ENCODE measurements around the gene LAMP5.

The LAMP5 gene

DNA sequence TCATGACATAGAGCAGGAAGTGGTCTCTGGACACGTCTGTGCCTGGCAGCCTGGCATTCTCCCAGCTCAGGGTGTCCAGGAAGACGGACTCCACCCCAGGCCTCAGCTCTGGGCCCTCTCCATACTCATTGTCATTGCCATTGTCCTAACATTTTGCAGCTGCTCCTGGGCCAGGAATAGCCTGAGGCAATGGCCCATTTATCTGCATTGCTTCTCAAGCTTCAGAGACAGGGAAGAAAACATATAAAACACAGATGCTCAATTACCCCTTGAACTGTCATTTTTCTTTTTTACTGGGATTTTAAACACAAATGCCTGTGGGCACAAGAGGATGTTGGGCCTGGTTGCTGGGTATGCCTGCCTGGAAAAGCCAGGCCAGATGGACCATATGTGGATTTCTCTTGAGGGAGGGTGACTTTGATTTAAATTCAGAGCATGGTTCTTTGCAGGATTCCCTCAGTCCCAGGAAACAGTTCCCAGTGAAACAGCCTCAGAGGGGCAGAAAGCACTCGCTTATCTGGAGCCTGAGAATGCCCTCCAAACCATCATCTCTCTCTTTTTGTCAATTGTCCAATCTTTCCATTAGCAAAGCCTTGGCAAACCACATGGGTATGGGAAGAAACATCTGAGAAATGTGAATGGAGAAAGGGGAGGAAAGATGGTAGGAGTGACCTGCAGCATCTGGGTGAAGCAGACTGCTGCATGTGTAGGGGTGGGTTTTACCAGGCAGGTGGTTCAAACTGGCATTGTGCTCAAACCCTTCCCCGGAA, 17.9 kb downstream of the LAMP5 start:
- no peak overlapping the region for H3K4me3 Mint-ChIP-seq
- H3K4me1 Mint-ChIP-seq (ENCODE audit: low read depth): no peaks in the 10 kb centered on the region
- no peaks in the 10 kb centered on the region for H3K9me3 Mint-ChIP-seq
- H3K27ac Mint-ChIP-seq: no peak overlapping the region
- no peaks in the 10 kb centered on the region for H3K36me3 Mint-ChIP-seq (ENCODE audit: low read depth)
- no peak for DNase-seq (ENCODE audit: low spot score)
- H3K27me3 Mint-ChIP-seq (ENCODE audit: low read depth): no peaks in the 10 kb centered on the region

DNA sequence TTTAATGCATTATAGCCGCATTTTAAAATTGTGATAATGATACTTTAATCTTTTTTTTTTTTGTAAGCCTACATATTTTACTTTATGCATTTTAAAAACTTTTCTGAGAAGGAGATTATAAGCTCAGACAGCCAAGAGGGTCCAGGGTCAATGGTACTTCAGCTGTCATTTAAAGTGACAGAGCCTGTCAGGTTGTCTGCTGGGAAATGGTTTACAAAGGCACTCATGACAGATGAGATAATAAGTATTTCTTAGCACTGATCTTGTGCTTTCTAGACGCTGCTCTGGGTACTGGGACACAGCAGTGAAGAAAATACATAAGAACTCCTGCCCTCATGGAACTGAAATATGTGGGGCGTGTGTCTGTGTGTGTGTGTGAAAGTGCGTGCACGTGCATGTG, 19.6 kb downstream of the LAMP5 start:
- Mint-ChIP-seq H3K27me3 (ENCODE audit: low read depth) (no peaks in the 10 kb centered on the region), H3K4me1 (ENCODE audit: low read depth) (no peaks in the 10 kb centered on the region), H3K36me3 (ENCODE audit: low read depth) (no peaks in the 10 kb centered on the region), H3K4me3 (no peak overlapping the region), H3K27ac (no peak overlapping the region), H3K9me3 (no peaks in the 10 kb centered on the region)
- DNase-seq (ENCODE audit: low spot score): no peak

DNA sequence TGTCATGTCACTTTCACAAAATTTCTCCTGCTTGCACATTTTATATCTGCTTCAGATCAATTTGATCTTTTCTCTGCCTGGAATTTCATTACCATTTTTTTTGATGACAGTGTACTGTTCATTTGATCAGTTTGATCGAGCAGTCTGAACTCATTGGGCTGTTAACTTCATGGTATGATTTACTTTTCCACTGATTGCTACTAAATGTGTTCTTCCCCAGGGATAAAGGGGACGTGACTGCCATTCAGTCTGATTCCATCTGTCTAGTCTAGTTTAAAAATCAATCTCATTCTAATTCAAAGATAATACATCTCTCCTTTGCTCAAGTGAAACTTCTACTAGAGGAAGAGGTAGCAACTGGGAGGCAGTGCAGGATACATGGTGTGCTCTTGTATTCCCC, 21.1 kb downstream of the LAMP5 start:
- no peak overlapping the region for H3K4me3 Mint-ChIP-seq
- no peaks in the 10 kb centered on the region for H3K4me1 Mint-ChIP-seq (ENCODE audit: low read depth)
- H3K36me3 Mint-ChIP-seq (ENCODE audit: low read depth): no peaks in the 10 kb centered on the region
- no peaks in the 10 kb centered on the region for H3K27me3 Mint-ChIP-seq (ENCODE audit: low read depth)
- no peak overlapping the region for H3K27ac Mint-ChIP-seq
- H3K9me3 Mint-ChIP-seq: no peaks in the 10 kb centered on the region
- no peak for DNase-seq (ENCODE audit: low spot score)

DNA sequence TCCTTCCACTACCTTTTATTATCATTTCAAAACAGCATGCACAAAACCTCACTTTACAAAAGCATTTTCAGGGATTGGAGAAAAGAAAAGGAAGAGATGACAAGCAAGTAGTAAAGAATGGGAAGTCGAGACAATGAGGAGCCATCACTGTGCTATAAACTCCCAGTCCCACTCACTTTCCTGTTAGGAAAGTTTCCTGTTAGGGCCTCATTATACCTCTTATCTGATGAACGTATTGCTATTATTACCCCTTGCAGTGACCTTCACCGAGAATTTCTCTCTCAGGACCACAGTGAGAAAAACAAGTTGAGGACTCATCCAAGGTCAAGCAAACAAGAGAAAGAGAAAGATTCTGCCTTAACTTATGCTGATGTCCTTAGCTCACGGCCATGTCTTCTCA, 28.8 kb downstream of the LAMP5 start:
- Mint-ChIP-seq H3K36me3 (ENCODE audit: low read depth) (no peaks in the 10 kb centered on the region), H3K27ac (no peak overlapping the region), H3K27me3 (ENCODE audit: low read depth) (no peaks in the 10 kb centered on the region), H3K4me3 (no peak overlapping the region), H3K9me3 (no peaks in the 10 kb centered on the region), H3K4me1 (ENCODE audit: low read depth) (no peaks in the 10 kb centered on the region)
- DNase-seq (ENCODE audit: low spot score): no peak

DNA sequence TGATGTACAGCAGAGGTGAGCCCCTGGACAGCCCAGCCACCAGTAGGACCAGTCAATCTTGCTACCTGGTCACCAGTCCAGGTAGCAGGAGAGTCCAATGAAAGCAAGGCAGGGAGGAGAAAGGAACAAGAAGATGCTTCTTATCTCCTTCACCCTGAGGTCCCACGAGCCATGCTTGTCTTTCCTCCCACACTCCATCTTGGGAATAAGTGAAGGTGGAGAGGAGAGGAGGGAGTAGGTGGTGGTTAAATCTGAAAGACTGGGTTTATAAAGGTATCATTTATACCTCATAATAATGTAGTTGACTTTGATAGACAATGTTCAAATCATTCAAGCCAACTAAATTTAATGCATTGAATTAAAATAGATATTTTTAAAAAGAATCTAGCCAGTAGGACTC, 35.9 kb downstream of the LAMP5 start:
- H3K4me3 Mint-ChIP-seq: no peak overlapping the region
- no peaks in the 10 kb centered on the region for H3K9me3 Mint-ChIP-seq
- no peaks in the 10 kb centered on the region for H3K36me3 Mint-ChIP-seq (ENCODE audit: low read depth)
- DNase-seq (ENCODE audit: low spot score): no peak
- no peak overlapping the region for H3K27ac Mint-ChIP-seq
- no peaks in the 10 kb centered on the region for H3K27me3 Mint-ChIP-seq (ENCODE audit: low read depth)
- no peaks in the 10 kb centered on the region for H3K4me1 Mint-ChIP-seq (ENCODE audit: low read depth)

DNA sequence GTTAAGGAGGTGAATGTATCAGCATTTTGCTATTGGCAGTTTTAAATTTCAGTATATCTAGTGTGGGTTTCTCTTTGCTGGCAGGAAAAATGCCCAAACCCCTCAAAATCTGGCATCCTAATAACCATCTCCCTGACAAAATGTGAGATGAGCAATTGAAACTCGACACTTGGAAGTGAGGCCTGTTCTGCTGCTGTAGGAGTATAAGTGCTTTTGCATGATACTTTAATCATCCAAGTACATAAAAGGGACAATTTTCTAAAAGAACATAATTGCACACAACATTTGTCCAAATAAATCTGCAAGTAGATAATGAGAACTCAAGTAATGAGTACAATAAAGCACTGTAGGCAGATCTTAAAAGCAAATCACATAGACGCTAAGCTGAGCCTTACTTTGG, 36.5 kb downstream of the LAMP5 start:
- DNase-seq (ENCODE audit: low spot score): no peak
- no peaks in the 10 kb centered on the region for H3K36me3 Mint-ChIP-seq (ENCODE audit: low read depth)
- H3K9me3 Mint-ChIP-seq: no peaks in the 10 kb centered on the region
- no peak overlapping the region for H3K27ac Mint-ChIP-seq
- no peaks in the 10 kb centered on the region for H3K4me1 Mint-ChIP-seq (ENCODE audit: low read depth)
- H3K4me3 Mint-ChIP-seq: no peak overlapping the region
- H3K27me3 Mint-ChIP-seq (ENCODE audit: low read depth): no peaks in the 10 kb centered on the region

DNA sequence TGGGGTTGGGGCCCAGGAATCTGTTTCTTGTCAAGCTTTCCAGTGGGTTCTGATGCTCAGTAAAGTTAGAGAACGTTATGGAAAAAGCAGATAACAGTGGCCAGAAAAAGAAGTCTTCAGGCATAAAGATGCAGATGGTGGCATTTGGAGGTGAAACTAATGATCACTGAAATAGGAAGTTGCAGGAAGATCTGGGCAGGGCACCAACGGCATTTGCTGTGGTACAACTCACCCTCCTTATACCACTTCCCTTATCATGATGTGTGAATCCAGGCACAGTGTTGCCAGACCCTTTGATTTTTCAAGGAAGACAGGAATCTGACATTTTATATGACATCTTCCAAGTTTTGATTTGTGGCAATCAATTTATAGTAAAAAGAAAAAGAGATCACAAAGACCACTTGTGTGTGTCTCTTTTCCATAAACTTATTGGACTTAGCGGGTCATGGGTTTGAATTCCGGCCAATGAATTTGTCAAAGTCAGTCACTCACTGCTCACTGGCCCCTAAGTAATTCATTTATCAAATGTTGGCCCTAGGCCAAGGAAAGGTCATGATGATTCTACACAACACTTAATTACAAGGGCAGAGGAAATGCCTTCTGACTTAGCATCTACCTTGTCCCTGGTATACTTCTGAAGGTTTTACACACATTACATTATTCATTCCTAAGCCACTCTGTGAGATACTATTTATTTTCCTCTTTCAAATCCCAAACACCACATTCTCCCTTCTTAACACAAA, 37.6 kb downstream of the LAMP5 start:
- no peaks in the 10 kb centered on the region for H3K27me3 Mint-ChIP-seq (ENCODE audit: low read depth)
- H3K9me3 Mint-ChIP-seq: no peaks in the 10 kb centered on the region
- H3K4me1 Mint-ChIP-seq (ENCODE audit: low read depth): no peaks in the 10 kb centered on the region
- DNase-seq (ENCODE audit: low spot score): no peak
- H3K36me3 Mint-ChIP-seq (ENCODE audit: low read depth): no peaks in the 10 kb centered on the region
- H3K4me3 Mint-ChIP-seq: no peak overlapping the region
- H3K27ac Mint-ChIP-seq: no peak overlapping the region

DNA sequence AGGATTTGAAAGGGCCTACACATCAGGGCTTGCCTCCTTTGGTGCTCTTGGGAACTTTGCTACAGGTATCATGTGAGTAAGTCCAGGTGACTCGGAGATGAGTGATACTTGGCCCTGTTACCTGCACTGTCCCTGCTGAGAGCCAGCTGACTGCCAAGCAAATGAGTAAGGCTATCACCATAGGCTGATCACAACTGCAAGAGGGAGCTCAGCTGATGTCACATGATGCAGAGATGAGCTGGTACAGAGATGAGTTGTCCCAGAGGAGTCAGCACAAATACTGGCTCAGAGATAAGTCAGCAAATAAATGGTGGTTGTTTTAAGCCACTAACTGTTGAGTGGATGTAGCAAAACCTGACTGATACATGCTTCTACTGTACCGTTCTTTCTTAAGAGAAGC, 41.4 kb downstream of the LAMP5 start:
- H3K27ac Mint-ChIP-seq: no peak overlapping the region
- H3K4me1 Mint-ChIP-seq (ENCODE audit: low read depth): no peaks in the 10 kb centered on the region
- no peak for DNase-seq (ENCODE audit: low spot score)
- H3K9me3 Mint-ChIP-seq: no peaks in the 10 kb centered on the region
- H3K27me3 Mint-ChIP-seq (ENCODE audit: low read depth): no peaks in the 10 kb centered on the region
- no peaks in the 10 kb centered on the region for H3K36me3 Mint-ChIP-seq (ENCODE audit: low read depth)
- H3K4me3 Mint-ChIP-seq: no peak overlapping the region

DNA sequence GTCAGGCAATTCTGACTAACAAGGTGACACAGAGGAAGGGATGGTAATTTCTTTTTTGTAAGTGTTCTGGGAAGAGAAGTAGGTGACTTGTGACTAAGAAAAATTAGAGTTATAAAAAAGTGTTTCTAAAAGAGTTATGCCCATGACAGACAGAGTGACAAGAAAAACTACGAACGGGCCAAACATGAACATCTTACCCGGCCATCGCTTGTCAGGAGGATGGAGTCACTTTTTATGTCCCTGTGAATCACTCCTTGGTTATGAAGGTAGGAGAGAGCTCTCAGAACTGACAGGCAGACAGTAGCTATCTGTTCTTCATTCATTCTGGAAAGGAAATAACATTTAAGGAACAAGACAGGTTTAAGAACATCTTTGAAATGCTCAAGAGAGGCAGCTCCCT, 43.0 kb downstream of the LAMP5 start:
- Mint-ChIP-seq H3K4me1 (ENCODE audit: low read depth) (no peaks in the 10 kb centered on the region), H3K9me3 (no peaks in the 10 kb centered on the region), H3K27me3 (ENCODE audit: low read depth) (no peaks in the 10 kb centered on the region), H3K4me3 (no peak overlapping the region), H3K27ac (no peak overlapping the region), H3K36me3 (ENCODE audit: low read depth) (no peaks in the 10 kb centered on the region)
- DNase-seq (ENCODE audit: low spot score): no peak

DNA sequence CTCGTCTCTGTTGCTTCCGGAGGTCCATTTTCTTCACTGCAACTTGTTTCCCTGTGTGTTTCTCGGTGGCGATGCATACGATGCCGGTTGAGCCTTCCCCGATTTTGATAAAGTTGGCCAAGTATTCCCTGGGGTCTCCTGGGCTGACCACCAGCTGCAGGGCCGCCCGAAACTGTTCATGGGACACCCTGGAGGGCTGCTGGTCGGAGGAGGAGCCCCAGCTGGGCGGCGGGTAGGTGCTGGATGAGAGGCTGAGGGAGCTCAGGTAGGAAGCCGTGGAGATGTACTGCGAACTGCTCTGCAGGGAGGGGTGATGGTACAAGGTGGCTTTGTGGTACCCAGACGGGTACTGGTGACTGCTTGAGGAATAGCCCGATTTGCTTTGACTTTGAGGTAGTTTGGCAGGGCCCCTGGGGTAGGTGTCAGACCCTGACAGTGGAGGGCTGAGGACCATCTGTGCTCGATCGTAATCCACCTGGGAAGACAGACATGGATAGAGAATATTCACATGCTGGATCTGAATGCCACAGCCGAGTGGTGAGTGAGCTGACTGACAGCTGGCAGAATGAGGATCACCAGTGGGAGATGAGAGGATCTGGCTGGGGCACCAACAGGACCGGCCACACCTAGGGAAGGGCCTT, 51.6 kb downstream of the LAMP5 start:
- DNase-seq (ENCODE audit: low spot score): no peak
- H3K27me3 Mint-ChIP-seq (ENCODE audit: low read depth): no peaks in the 10 kb centered on the region
- no peaks in the 10 kb centered on the region for H3K36me3 Mint-ChIP-seq (ENCODE audit: low read depth)
- H3K9me3 Mint-ChIP-seq: no peaks in the 10 kb centered on the region
- no peak overlapping the region for H3K27ac Mint-ChIP-seq
- no peaks in the 10 kb centered on the region for H3K4me1 Mint-ChIP-seq (ENCODE audit: low read depth)
- H3K4me3 Mint-ChIP-seq: no peak overlapping the region

DNA sequence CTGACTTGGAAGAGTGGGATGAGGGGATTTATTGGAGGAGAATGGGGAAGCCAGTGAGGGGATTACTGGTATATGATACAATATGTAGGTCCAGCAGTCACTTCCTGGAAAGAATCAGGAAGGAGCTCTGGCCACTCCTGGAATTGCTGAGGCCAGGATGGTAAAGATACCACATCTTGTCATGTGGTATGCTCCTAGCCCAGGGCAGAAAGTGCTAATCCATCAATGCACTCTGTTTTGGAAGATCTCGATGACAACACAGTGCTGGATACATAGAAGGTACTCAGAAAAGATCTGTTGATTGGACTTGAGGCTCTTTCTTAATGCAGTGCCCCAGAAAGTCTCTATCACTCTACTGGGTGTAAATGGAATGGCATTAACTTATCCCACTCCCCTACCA, 52.6 kb downstream of the LAMP5 start:
- H3K36me3 Mint-ChIP-seq (ENCODE audit: low read depth): no peaks in the 10 kb centered on the region
- no peak overlapping the region for H3K4me3 Mint-ChIP-seq
- H3K27ac Mint-ChIP-seq: no peak overlapping the region

DNA sequence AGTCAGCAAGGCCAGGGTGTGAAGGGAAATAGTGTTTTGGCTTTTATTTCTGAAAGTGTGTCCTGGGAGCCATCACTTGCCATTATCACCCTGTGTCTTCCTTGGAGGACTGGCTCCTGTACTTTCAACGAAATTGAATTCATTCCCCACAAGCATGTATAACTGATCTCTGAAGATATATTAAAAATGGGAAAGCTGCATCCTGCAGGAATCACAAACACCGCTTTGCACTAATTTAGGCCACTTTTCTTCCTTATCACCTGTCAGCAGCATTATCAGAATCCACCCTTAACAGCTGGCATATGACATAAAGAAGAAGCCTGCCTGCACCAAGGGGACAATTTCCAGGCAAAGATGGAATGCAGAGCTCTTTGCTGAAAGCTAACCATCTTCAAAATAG, 56.2 kb downstream of the LAMP5 start:
- Mint-ChIP-seq H3K27me3 (ENCODE audit: low read depth) (no peaks in the 10 kb centered on the region), H3K9me3 (no peaks in the 10 kb centered on the region), H3K4me3 (no peak overlapping the region), H3K27ac (no peak overlapping the region), H3K4me1 (ENCODE audit: low read depth) (no peaks in the 10 kb centered on the region), H3K36me3 (ENCODE audit: low read depth) (no peaks in the 10 kb centered on the region)
- DNase-seq (ENCODE audit: low spot score): no peak

More for the DNA sequence above, 52.6 kb downstream of the LAMP5 start:
- H3K27me3 Mint-ChIP-seq (ENCODE audit: low read depth): no peaks in the 10 kb centered on the region
- DNase-seq (ENCODE audit: low spot score): no peak
- no peaks in the 10 kb centered on the region for H3K4me1 Mint-ChIP-seq (ENCODE audit: low read depth)
- H3K9me3 Mint-ChIP-seq: no peaks in the 10 kb centered on the region

DNA sequence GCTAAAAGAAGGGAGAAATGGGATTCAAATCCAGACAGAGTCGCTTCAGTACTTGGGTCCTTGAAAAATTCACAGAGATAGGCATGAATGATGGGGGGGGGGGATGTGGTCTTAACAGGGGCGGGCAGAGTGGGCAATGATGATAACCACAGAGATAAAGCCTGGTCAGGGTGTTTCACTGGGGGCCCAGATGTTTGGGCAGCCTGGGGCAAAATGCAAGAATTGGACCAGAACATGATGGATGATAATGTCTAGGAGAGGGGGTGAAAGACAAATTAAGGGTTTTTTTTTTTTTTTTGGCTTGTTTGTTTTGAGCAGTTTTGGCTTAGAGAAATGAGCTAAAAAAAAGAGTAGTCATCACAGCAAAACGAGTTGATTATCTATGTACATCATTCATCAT, 57.4 kb downstream of the LAMP5 start:
- H3K27me3 Mint-ChIP-seq (ENCODE audit: low read depth): no peaks in the 10 kb centered on the region
- H3K4me1 Mint-ChIP-seq (ENCODE audit: low read depth): no peaks in the 10 kb centered on the region
- no peaks in the 10 kb centered on the region for H3K9me3 Mint-ChIP-seq
- H3K27ac Mint-ChIP-seq: no peak overlapping the region
- H3K4me3 Mint-ChIP-seq: no peak overlapping the region
- no peaks in the 10 kb centered on the region for H3K36me3 Mint-ChIP-seq (ENCODE audit: low read depth)
- no peak for DNase-seq (ENCODE audit: low spot score)

DNA sequence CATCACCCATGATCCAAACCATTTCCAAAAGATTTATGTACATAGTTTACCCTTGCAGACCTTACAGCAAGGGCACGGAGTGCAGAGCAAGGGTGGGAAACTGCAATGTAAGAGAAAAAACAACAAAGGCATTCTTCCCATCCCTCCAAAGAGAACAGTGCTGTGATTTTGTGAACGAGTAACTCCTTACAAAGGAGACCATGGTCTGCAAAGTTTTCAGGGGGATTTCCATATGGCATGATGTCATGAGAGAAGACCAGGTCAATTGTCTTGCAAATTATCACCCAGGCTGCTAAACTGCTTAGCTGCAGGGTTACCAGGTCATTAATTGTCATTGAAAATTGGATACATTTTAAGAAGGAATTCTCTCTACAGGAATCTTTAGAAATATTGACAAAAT, 58.3 kb downstream of the LAMP5 start:
- Mint-ChIP-seq H3K4me3 (no peak overlapping the region), H3K36me3 (ENCODE audit: low read depth) (no peaks in the 10 kb centered on the region), H3K9me3 (no peaks in the 10 kb centered on the region), H3K27ac (no peak overlapping the region), H3K27me3 (ENCODE audit: low read depth) (no peaks in the 10 kb centered on the region), H3K4me1 (ENCODE audit: low read depth) (no peaks in the 10 kb centered on the region)
- DNase-seq (ENCODE audit: low spot score): no peak
